Measurements from ENCODE around the gene ZNF322. TPM values are rescaled to one million over a fixed set of nuclear protein-coding genes. Genes with fewer than 3 reads are reported as not detected.

ZNF322 gene
- polyA plus RNA-seq, 1 donor (not counting 4 experiments of a cell fraction or from before 2014, with no cell fraction given) = 7.7 TPM

DNA sequence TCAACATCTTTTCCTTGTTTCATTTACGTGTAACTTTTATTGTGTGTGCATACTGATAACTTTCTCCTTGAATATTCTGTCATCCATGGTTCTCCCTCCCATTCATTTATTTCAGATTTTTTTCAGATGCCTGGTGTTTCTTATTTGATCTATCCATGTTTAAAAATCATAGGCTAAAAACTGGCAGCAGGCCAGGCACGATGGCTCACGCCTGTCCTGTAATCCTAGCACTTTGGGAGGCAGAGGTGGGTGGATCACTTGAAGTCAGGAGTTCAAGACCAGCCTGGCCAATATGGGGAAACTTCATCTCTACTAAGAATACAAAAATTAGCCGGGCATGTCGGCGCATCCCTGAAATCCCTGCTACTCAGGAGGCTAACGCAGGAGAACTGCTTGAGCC lies 31.7 kb downstream of the ZNF322 start:
- no peaks in the 10 kb centered on the region for H3K36me3 ChIP-seq (ENCODE audit: control insufficient read depth in 2 of 2, extremely low read depth in 1 of 2, insufficient read depth in 2 of 2, low read length in 2 of 2)
- H3K27ac ChIP-seq (ENCODE audit: control insufficient read depth, insufficient read depth, low read length) = no peak overlapping the region
- dilution Hi-C loops (cut with MboI; ENCODE audit: extremely low pct_ligation_motif_present, low sequenced_read_pairs) = no loop called here
- DNase-seq (ENCODE audit: low read depth, low spot score) (no peak), FAIRE-seq (no peak)
- no peak overlapping the region for H3K9ac ChIP-seq (ENCODE audit: control insufficient read depth, extremely low read depth, insufficient read depth, low read length)
- no peaks in the 10 kb centered on the region for H3K4me1 ChIP-seq (ENCODE audit: control insufficient read depth, extremely low read depth, insufficient read depth, low read length)
- no peak overlapping the region for H3K4me2 ChIP-seq (ENCODE audit: control insufficient read depth, extremely low read depth, insufficient read depth, low read depth, low read length)
- no peaks in the 10 kb centered on the region for H3K79me2 ChIP-seq (ENCODE audit: control insufficient read depth, insufficient read depth, low read length)
- no peak overlapping the region for H2AFZ ChIP-seq (ENCODE audit: control insufficient read depth, low read length)
- no peaks in the 10 kb centered on the region for H4K20me1 ChIP-seq (ENCODE audit: control insufficient read depth, extremely low read depth, insufficient read depth, low read length)
- H3K9me3 ChIP-seq (ENCODE audit: control insufficient read depth, low read depth, low read length) = no peaks in the 10 kb centered on the region
- no peak overlapping the region for H3K4me3 ChIP-seq (ENCODE audit: control insufficient read depth in 2 of 3, extremely low read depth in 1 of 3, insufficient read depth in 2 of 3, low read depth in 1 of 3, low read length in 3 of 3)
- no peaks in the 10 kb centered on the region for H3K27me3 ChIP-seq (ENCODE audit: control insufficient read depth, extremely low read depth, insufficient read depth, low read length)
- TF ChIP-seq, protein P1, sequence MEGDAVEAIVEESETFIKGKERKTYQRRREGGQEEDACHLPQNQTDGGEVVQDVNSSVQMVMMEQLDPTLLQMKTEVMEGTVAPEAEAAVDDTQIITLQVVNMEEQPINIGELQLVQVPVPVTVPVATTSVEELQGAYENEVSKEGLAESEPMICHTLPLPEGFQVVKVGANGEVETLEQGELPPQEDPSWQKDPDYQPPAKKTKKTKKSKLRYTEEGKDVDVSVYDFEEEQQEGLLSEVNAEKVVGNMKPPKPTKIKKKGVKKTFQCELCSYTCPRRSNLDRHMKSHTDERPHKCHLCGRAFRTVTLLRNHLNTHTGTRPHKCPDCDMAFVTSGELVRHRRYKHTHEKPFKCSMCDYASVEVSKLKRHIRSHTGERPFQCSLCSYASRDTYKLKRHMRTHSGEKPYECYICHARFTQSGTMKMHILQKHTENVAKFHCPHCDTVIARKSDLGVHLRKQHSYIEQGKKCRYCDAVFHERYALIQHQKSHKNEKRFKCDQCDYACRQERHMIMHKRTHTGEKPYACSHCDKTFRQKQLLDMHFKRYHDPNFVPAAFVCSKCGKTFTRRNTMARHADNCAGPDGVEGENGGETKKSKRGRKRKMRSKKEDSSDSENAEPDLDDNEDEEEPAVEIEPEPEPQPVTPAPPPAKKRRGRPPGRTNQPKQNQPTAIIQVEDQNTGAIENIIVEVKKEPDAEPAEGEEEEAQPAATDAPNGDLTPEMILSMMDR (optimal IDR thresholded peaks at IDR 0.05 in 1 of 3, IDR thresholded peaks at IDR 0.05 in 1 of 3, conservative IDR thresholded peaks at IDR 0.05 in 1 of 3; ENCODE audit: extremely low read depth in 1 of 3, insufficient read depth in 2 of 3, low read length in 3 of 3) = no peak
- TF ChIP-seq EZH2 (IDR thresholded peaks at IDR 0.05; ENCODE audit: low read length) = no peak
- H3K9me1 ChIP-seq (ENCODE audit: control insufficient read depth, extremely low read depth, insufficient read depth, low read length) = no peaks in the 10 kb centered on the region

DNA sequence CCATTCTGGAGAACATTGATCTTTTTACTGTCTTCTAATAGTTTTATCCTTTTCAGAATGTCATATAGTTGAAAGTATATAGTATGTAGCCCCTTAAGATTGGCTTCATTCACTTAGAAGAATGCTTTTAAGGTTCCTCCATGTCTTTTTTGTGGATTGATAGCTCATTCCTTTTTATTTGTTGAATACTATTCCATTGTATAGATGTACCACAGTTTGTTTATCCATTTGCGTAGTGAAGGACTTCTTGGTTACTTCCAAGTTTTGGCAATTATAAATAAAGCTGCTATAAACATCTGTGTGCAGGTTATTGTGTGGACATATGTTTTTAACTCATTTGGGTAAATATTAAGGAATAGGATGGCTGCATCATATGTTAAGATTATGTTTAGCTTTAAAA lies 35.0 kb downstream of the ZNF322 start:
- H3K27ac ChIP-seq (ENCODE audit: control insufficient read depth, insufficient read depth, low read length) = no peak overlapping the region
- H3K4me3 ChIP-seq (ENCODE audit: control insufficient read depth in 2 of 3, extremely low read depth in 1 of 3, insufficient read depth in 2 of 3, low read depth in 1 of 3, low read length in 3 of 3) = no peak overlapping the region
- H4K20me1 ChIP-seq (ENCODE audit: control insufficient read depth, extremely low read depth, insufficient read depth, low read length) = no peaks in the 10 kb centered on the region
- H3K9me1 ChIP-seq (ENCODE audit: control insufficient read depth, extremely low read depth, insufficient read depth, low read length) = no peaks in the 10 kb centered on the region
- H3K79me2 ChIP-seq (ENCODE audit: control insufficient read depth, insufficient read depth, low read length) = no peaks in the 10 kb centered on the region
- DNase-seq (ENCODE audit: low read depth, low spot score) = no peak
- TF ChIP-seq, protein P1 (optimal IDR thresholded peaks at IDR 0.05 in 1 of 3, IDR thresholded peaks at IDR 0.05 in 1 of 3, conservative IDR thresholded peaks at IDR 0.05 in 1 of 3; ENCODE audit: extremely low read depth in 1 of 3, insufficient read depth in 2 of 3, low read length in 3 of 3) = no peak
- dilution Hi-C loops (cut with MboI; ENCODE audit: extremely low pct_ligation_motif_present, low sequenced_read_pairs) = no loop called here
- no peaks in the 10 kb centered on the region for H3K4me1 ChIP-seq (ENCODE audit: control insufficient read depth, extremely low read depth, insufficient read depth, low read length)
- no peaks in the 10 kb centered on the region for H3K36me3 ChIP-seq (ENCODE audit: control insufficient read depth in 2 of 2, extremely low read depth in 1 of 2, insufficient read depth in 2 of 2, low read length in 2 of 2)
- no peak overlapping the region for H3K4me2 ChIP-seq (ENCODE audit: control insufficient read depth, extremely low read depth, insufficient read depth, low read depth, low read length)
- FAIRE-seq = no peak
- H2AFZ ChIP-seq (ENCODE audit: control insufficient read depth, low read length) = no peak overlapping the region
- H3K9me3 ChIP-seq (ENCODE audit: control insufficient read depth, low read depth, low read length) = no peaks in the 10 kb centered on the region
- H3K9ac ChIP-seq (ENCODE audit: control insufficient read depth, extremely low read depth, insufficient read depth, low read length) = no peak overlapping the region
- no peaks in the 10 kb centered on the region for H3K27me3 ChIP-seq (ENCODE audit: control insufficient read depth, extremely low read depth, insufficient read depth, low read length)

Measured in keratinocyte (primary cell).